Ovary (tissue), 3 donors: ENCODE results near the gene TMEM145.

Experiments used
- POLR2A ChIP-seq: fragments of 450-650 bp; IDR thresholded peaks from one replicate; pipeline ENCODE4 v1.6.1; 2017; ENCODE audit warnings: antibody characterized with exemption, mild to moderate bottlenecking, moderate library complexity
- TF ChIP-seq, protein P1 (sequence below), 3 donors: fragments of 450-650 bp in 2 of 3; fragments of 200-600 bp in 1 of 3; IDR thresholded peaks; one replicate each; pipeline versions ENCODE4 v1.5.1 to v1.8.0; 2016 to 2022; ENCODE audit warnings: antibody characterized with exemption in 3 of 3, mild to moderate bottlenecking in 1 of 3
- donor health status: DM: no; HTN: no; CAD: no.

DNA sequence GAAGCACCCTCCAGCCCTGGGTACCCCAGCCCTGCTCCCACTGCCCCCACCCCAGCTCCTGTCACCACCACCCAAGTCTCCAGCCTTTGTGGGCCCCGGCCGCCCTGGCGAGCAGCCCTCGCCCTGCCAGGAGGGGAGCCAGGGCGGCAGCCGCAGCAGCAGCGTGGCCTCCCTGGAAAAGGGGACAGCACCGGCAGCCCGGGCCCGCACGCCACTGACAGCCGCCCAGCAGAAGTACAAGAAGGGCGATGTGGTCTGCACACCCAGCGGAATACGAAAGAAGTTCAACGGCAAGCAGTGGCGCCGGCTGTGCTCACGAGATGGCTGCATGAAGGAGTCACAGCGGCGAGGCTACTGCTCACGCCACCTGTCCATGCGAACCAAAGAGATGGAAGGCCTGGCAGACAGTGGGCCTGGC lies 40.1 kb upstream of the TMEM145 start:
- TF ChIP-seq POLR2A, result no peak
- TF ChIP-seq, protein P1, sequence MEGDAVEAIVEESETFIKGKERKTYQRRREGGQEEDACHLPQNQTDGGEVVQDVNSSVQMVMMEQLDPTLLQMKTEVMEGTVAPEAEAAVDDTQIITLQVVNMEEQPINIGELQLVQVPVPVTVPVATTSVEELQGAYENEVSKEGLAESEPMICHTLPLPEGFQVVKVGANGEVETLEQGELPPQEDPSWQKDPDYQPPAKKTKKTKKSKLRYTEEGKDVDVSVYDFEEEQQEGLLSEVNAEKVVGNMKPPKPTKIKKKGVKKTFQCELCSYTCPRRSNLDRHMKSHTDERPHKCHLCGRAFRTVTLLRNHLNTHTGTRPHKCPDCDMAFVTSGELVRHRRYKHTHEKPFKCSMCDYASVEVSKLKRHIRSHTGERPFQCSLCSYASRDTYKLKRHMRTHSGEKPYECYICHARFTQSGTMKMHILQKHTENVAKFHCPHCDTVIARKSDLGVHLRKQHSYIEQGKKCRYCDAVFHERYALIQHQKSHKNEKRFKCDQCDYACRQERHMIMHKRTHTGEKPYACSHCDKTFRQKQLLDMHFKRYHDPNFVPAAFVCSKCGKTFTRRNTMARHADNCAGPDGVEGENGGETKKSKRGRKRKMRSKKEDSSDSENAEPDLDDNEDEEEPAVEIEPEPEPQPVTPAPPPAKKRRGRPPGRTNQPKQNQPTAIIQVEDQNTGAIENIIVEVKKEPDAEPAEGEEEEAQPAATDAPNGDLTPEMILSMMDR (IDR thresholded peaks at IDR 0.05), result no peak
